Effector memory CD8-positive, alpha-beta T cell (primary cell): ENCODE data around the gene C11orf91.
"Not testable (repeated sequence)": the region's sequence is repeated elsewhere in the genome, so short reads cannot be mapped to it uniquely, and the experiment has no call there.

Experiments
- ATAC-seq: fragments of 150-1000 bp; cut with Tn5 transposase; replicated peaks from 2 replicates; pipeline ENCODE4 v1.10.0; 2021; ENCODE audit warnings: mild to moderate bottlenecking, moderate library complexity
- DNase-seq, 3 experiments: peaks; one replicate each; pipeline ENCODE4 v3.0.0; 2021
- H3K27ac Mint-ChIP-seq, 2 donors: one replicate each; pipeline ENCODE4 v1.8.0; 2022; ENCODE audit warnings: mild to moderate bottlenecking in 2 of 2, mixed read lengths in 2 of 2, moderate library complexity in 2 of 2
- H3K27me3 Mint-ChIP-seq, 2 donors: one replicate each; pipeline ENCODE4 v1.8.0; 2022; ENCODE audit warnings: mixed read lengths in 2 of 2
- H3K36me3 Mint-ChIP-seq: one replicate; pipeline ENCODE4 v1.8.0; 2022; ENCODE audit warnings: mild to moderate bottlenecking, moderate library complexity, mixed read lengths; ENCODE audit not compliant: insufficient read depth
- H3K4me1 Mint-ChIP-seq, 2 donors: one replicate each; pipeline ENCODE4 v1.8.0; 2022; ENCODE audit warnings: low read depth in 2 of 2, mixed read lengths in 2 of 2
- H3K4me3 Mint-ChIP-seq, 2 donors: one replicate each; pipeline ENCODE4 v1.8.0; 2022; ENCODE audit warnings: mild to moderate bottlenecking in 2 of 2, mixed read lengths in 2 of 2, moderate library complexity in 2 of 2
- H3K9me3 Mint-ChIP-seq, 2 donors: one replicate each; pipeline ENCODE4 v1.8.0; 2022; ENCODE audit warnings: mixed read lengths in 2 of 2

C11orf91 gene

DNA sequence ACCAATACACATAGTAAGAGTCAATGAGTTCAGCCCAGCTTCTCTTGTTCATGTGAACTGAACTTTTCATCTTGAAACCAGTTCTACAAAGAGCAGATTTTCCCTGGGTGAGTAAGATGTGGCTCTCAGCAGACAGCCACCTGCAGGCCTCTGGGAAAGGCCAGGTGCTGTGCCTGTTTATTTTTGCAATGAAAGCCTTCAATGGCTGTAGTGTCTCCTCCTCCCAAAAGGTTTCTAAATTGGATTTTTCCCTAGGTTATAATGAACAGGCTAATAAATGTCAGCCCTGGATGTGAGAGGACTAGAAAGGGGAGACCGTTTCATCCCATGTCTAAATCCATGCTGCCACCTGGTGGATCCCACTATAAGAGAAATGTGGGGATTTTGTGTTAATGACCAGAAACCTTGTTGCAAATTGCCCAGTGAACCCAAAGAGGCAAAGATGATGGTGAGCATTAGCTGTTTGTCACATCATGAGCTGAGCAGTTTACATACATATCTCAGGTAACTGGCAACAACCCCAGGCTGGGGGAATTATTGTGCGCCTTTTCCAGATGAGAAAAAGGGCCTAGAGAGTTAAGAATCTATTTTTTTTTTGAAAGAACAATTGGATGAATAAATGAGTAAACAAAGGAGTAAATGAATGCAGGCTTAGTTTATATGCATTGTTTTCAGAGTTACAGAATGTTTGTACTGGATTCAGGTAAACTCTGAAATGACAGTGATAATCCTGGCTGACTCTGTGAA, 12.7 kb downstream of the C11orf91 start:
- no peak for ATAC-seq

DNA sequence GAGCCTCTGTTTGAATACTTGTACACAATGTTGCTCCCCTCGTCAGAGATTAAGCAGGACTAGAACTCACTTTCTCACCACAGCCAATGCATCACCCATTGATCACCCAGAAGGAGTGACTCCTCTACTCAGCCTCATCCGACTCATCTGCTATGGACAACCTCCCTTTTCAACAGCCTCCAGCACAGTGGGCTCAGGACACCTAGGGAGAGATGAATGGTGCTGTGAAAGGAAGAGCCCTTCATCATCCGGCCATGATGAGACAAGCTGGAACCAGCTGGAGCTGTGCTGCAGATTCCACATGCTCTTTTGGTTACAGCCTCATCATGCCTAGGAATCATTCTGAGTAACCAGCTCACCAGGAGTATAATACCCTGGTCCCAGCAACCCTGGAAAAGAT, 15.5 kb downstream of the C11orf91 start:
- Mint-ChIP-seq H3K9me3 (peaks cover 0 to 2% of the 10 kb centered on the region in 2 donors), H3K4me1 (no peaks in the 10 kb centered on the region), H3K27me3 (peaks cover 51 to 77% of the 10 kb centered on the region in 2 donors), H3K36me3 (no peaks in the 10 kb centered on the region), H3K4me3 (no peak overlapping the region), H3K27ac (no peak overlapping the region)
- DNase-seq (no peak), ATAC-seq (no peak)

More for the DNA sequence above, 12.7 kb downstream of the C11orf91 start:
- Mint-ChIP-seq H3K4me3 (no peak overlapping the region), H3K36me3 (no peaks in the 10 kb centered on the region), H3K9me3 (peaks cover 0 to 2% of the 10 kb centered on the region in 2 donors), H3K4me1 (no peaks in the 10 kb centered on the region), H3K27ac (no peak overlapping the region), H3K27me3 (peaks cover 32 to 69% of the 10 kb centered on the region in 2 donors)
- DNase-seq = no peak

DNA sequence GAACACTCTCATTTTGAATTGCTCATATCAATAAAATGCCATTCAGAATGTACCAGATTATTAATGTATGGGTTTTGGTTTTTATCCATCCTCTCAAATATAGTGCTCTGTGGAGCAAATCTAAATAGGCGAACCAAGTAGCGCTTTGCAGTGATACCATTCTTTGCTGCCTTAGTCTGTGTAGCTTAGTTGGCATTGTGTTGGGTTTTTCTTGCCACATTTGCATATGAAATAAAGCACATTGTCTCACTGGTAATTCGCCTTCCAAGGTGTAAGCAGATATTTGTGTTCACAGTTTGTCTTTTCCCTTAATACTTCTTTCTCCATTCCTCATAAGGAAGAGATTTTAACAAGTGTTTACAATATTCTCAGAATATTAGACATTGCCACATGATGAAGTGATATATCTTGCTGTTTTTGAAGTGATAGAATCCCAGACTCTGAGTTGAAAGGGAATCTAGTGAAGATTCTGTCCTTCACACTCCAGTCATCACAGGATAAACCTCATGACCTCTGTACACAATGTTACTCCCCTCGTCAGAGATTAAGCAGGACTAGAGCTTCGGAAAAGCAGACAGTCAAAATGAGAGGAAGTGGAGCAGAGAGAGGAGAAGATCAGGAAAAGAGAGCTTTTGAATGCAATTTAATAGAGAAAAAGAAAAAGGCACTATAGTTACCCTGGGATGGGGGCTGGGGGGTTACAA, 16.5 kb downstream of the C11orf91 start:
- Mint-ChIP-seq H3K4me3 (no peak overlapping the region), H3K27ac (no peak overlapping the region), H3K27me3 (peaks cover 54 to 82% of the 10 kb centered on the region in 2 donors), H3K36me3 (no peaks in the 10 kb centered on the region), H3K4me1 (no peaks in the 10 kb centered on the region), H3K9me3 (peaks cover 0 to 2% of the 10 kb centered on the region in 2 donors)
- ATAC-seq (no peak), DNase-seq (no peak)

DNA sequence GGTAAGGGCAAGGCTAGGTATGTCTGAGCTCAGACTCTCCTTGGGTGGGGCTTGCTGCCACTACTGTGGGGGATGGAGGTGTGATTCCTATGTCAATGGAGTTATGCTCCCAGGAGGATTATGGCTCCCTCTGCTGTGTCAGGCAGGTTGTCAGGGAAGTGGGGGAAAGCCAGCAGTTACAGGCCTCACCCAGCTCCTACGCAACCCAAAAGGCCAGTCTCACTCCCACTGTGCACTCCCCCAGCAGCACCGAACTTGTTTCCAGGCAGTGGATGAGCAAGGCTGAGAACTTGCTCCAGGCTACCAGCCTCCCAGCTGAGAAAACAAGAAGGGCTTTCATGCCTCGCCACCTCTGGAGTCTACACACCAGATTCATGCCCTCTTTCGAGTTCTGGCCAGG, 18.2 kb downstream of the C11orf91 start:
- Mint-ChIP-seq H3K9me3 (peaks cover 0 to under 1% of the 10 kb centered on the region in 2 donors), H3K4me1 (no peaks in the 10 kb centered on the region), H3K27me3 (peaks cover 64 to 94% of the 10 kb centered on the region in 2 donors), H3K27ac (no peak overlapping the region), H3K36me3 (no peaks in the 10 kb centered on the region), H3K4me3 (no peak overlapping the region)
- ATAC-seq = no peak
- DNase-seq = no peak

DNA sequence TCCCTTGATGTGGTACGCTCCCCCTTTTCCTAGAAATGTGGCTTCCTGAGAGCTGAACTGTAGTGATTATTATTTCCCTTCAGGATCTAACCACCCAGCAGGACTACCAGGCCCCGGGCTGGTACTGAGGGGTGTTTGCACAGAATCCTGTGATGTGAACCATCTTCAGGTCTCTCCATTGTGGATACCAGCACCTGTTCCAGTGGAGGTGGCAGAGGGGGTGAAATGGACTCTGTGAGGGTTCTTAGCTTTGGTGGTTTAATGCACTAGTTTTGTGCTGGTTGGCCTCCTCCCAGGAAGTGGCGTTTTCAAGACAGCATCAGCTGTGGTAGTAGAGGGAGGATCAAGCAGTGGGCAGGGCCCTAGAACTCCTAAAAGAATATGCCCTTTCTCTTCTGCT, 18.6 kb downstream of the C11orf91 start:
- H3K4me1 Mint-ChIP-seq = no peaks in the 10 kb centered on the region
- no peak overlapping the region for H3K27ac Mint-ChIP-seq
- H3K36me3 Mint-ChIP-seq = no peaks in the 10 kb centered on the region
- no peak overlapping the region for H3K4me3 Mint-ChIP-seq
- H3K27me3 Mint-ChIP-seq = peaks cover 68 to 98% of the 10 kb centered on the region in 2 donors
- DNase-seq (no peak), ATAC-seq (no peak)
- no peaks in the 10 kb centered on the region for H3K9me3 Mint-ChIP-seq

DNA sequence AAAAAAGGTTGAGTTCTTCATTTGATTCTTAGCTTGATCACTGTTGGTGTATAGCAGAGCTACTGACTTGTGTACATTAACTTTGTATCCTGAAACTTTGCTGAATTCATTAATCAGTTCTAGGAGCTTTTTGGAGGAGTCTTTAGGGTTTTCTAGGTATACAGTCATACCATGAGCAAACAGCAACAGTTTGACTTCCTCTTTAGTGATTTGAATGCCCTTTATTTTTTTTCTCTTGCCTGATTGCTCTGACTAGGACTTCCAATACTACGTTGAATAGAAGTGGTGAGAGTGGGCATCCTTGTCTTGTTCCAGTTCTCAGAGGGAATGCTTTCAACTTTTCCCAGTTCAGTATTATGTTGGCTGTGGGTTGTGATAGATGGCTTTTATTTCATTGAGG, 22.0 kb downstream of the C11orf91 start:
- not testable (repeated sequence) for H3K4me3 Mint-ChIP-seq, H3K9me3 Mint-ChIP-seq, H3K4me1 Mint-ChIP-seq, ATAC-seq, H3K27ac Mint-ChIP-seq, H3K36me3 Mint-ChIP-seq, DNase-seq
- peaks cover 64 to 80% of the 10 kb centered on the region in 2 donors for H3K27me3 Mint-ChIP-seq

DNA sequence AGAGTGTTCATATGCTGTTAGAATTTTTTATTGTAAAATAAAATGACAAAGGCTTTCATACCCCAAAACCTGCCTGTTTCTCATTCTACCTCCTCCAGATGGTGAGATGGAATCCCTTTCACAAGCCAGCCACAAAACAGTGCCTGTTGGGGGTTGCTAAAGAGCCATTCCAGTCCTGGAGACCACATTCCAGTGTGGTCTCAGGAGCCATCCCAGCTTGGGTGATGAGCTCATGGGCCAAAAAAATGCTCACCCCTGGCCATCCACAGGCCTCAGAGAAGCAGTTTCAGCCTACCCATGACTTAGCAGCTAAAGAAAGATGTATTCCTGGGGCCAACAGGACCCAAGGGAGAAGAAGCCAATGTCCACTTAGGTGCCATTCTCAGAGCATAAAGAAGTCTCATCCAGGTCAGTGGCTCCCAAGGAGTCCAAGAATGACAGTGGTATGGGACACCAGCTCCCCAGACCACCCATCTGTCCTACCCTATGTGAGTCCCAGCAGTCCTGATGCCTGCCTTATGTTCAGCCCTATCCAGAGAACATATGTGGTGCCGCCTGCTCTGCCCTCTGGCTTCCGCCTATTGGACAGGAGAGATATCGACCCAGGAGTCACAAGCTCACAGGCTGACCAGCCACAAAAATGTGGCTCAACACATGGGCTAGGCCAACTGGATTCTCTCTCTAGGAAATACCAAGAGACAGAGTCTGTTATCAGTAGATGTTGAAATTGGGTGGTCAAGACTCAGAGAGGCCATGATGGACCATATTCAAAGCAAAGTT, 26.4 kb downstream of the C11orf91 start:
- Mint-ChIP-seq H3K27me3 (peaks cover 49 to 66% of the 10 kb centered on the region in 2 donors), H3K27ac (peak overlapping the region in 1 of 2 donors; percentile 63), H3K4me3 (no peak overlapping the region), H3K4me1 (peaks cover 0 to 6% of the 10 kb centered on the region in 2 donors), H3K9me3 (no peaks in the 10 kb centered on the region), H3K36me3 (no peaks in the 10 kb centered on the region)
- DNase-seq (no peak), ATAC-seq (no peak)

DNA sequence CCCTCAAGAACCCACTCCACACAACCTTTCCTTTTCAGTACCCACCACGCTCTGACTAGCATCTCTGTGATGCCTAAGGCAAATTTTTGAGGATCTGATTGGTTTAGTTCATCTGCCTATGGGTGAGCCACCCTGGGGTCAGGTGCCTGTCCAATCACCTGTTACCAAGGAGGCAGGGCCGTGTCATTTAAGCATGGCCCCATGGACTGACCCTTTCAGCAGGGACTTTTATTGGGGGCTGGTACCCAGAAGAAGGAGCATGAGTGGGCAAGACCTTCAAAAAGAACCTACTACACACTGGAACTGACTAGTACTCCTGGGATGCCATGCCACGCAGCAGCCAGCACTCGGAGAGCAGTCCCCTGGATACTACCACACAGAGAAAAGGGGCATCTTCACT, 28.4 kb downstream of the C11orf91 start:
- H3K4me1 Mint-ChIP-seq = peaks cover 0 to 6% of the 10 kb centered on the region in 2 donors
- no peaks in the 10 kb centered on the region for H3K9me3 Mint-ChIP-seq
- DNase-seq (no peak), ATAC-seq (no peak)
- H3K4me3 Mint-ChIP-seq = no peak overlapping the region
- peaks cover 32 to 63% of the 10 kb centered on the region in 2 donors for H3K27me3 Mint-ChIP-seq
- no peaks in the 10 kb centered on the region for H3K36me3 Mint-ChIP-seq
- no peak overlapping the region for H3K27ac Mint-ChIP-seq

DNA sequence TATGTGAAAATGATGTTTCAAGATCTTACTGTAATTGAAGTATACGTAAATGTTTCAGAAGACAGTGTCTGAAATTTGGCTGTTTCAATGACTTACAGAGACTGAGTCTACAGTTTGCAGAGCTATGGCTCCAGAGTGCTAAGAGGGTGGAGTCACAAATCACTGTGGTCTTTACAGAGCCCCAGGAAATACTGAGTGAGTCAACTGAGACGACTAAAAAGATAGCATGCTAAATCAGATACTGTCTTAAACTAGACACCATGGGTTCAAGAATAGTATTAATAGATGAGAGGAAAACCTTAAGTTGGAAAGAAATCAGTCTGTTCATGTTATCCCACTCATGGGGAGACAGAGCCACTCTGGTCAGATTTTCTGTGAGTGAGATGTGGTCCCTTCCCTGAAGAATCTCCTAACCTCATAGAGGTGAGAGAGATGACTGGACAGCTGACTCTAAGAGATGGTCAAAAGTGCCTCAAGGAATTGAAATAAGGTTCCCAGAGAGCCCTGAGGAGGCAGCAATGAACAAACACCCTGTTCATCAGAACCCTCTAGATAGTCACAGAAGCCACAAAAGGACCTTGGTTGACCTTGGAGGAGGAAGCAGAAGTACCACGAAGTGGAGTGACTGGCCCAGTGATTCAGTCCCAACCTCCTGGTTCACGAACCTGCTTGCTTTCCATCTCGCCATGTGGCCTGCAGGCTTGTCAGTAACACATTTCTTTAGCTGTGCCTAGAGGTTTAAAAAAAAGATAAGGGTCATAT, 30.2 kb downstream of the C11orf91 start:
- no peak for ATAC-seq
- Mint-ChIP-seq H3K9me3 (no peaks in the 10 kb centered on the region), H3K4me1 (peaks cover 0 to 6% of the 10 kb centered on the region in 2 donors), H3K4me3 (no peak overlapping the region), H3K27me3 (peaks cover 38 to 73% of the 10 kb centered on the region in 2 donors), H3K36me3 (no peaks in the 10 kb centered on the region), H3K27ac (no peak overlapping the region)
- DNase-seq = no peak

DNA sequence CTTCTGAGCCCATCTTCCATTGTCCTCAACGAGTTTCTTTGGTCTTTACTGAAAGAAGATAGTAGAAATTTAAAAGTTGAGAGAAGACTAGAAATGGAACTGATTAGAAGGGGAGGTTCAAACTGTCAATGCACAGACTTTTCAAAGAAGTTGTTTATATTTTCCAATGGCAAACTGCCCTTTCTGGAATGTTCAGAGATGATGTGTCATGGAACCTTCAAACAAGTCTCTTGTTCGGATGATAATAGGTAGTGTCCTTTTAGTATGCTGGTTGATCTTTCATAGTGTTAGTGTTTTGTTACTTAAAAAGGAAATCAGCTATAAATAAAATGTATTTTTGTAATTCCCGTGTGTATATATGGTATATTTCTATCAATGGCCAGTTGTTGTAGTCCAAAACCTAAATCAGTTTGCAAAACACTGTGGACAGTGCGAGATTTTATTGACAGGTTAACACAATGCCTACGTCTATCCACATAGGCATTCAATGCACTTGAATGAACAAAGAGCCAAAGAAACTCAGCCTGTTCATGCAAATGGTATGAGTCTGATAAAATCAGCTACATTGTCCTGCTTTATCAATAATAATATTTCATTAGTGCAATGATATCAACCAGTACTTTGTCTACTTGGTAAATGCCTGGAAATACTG, 30.9 kb downstream of the C11orf91 start:
- DNase-seq (no peak), ATAC-seq (no peak)
- peaks cover 0 to 6% of the 10 kb centered on the region in 2 donors for H3K4me1 Mint-ChIP-seq
- peaks cover 38 to 79% of the 10 kb centered on the region in 2 donors for H3K27me3 Mint-ChIP-seq
- no peaks in the 10 kb centered on the region for H3K36me3 Mint-ChIP-seq
- no peaks in the 10 kb centered on the region for H3K9me3 Mint-ChIP-seq
- H3K4me3 Mint-ChIP-seq = no peak overlapping the region
- H3K27ac Mint-ChIP-seq = no peak overlapping the region

DNA sequence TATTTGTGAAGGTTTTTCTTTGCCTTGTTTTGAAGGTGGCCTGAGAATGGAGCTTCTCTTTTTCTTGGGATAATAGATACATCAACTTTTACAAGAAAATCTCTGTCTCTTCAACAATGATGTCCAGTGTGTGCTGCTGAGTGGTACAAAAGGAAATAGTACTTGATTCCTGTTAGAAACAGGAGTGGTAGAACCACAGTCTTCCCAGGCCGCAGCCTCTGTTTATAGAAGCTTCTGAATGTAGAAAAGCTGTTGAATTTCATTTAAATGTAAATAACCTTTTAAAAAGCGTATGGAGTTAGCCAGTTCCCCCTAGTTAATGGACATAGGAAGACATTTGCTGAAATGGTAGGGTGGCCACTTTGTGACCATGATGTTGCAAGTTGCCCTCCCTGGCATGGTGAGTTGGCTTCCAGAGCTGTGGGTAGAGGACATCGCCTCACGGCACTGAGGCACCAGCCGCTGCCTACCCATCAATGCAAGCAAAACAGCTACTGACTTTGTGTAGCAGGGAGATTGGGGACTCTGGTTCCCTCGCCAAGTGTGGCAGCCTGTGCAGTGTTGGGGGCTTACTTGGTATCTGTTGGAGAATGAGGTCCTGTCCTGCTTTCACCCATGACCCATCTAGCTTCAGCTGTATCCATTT, 31.6 kb downstream of the C11orf91 start:
- Mint-ChIP-seq H3K27ac (no peak overlapping the region), H3K4me1 (peaks cover 0 to 6% of the 10 kb centered on the region in 2 donors), H3K27me3 (peaks cover 42 to 79% of the 10 kb centered on the region in 2 donors), H3K36me3 (no peaks in the 10 kb centered on the region), H3K9me3 (no peaks in the 10 kb centered on the region), H3K4me3 (no peak overlapping the region)
- no peak for ATAC-seq
- DNase-seq = no peak

DNA sequence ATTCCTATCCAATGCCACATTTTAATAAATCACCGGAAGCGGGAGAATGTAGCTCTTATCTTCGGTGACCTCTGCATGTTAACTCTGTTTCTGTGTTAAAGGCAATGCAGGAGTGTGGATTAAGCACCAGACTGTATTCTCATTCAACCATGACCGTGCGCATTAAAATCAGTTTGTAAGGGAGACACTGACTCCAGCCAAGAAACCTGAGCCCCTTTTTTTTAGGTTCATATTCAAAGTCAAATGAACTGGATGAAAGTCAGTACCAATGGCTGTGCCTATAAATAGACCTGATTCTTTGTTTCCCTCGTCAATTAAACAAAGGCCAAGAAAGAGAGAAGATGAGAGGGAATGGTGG, 32.2 kb downstream of the C11orf91 start:
- Mint-ChIP-seq H3K4me1 (peaks cover 0 to 6% of the 10 kb centered on the region in 2 donors), H3K36me3 (no peaks in the 10 kb centered on the region), H3K27ac (no peak overlapping the region), H3K4me3 (no peak overlapping the region), H3K9me3 (no peaks in the 10 kb centered on the region), H3K27me3 (peaks cover 40 to 77% of the 10 kb centered on the region in 2 donors)
- ATAC-seq = no peak
- DNase-seq = no peak
